Peyer's patch (tissue), 4 donors: ENCODE results near the gene SERPINE2.

ENCODE experiments used
- POLR2A ChIP-seq, 2 donors: fragments of 450-650 bp; IDR thresholded peaks; one replicate each; pipeline ENCODE4 v1.5.1; 2017; ENCODE audit warnings: antibody characterized with exemption in 2 of 2, mild to moderate bottlenecking in 2 of 2, moderate library complexity in 2 of 2
- TF ChIP-seq, protein P1 (sequence below), 6 experiments: fragments of 450-650 bp in 4 of 6; fragments of 200-600 bp in 2 of 6; sonication (generic) in 1 of 6; IDR thresholded peaks; one replicate each; pipeline ENCODE4 v1.5.1; 2017 to 2019; ENCODE audit warnings: antibody characterized with exemption in 6 of 6, mild to moderate bottlenecking in 3 of 6, moderate library complexity in 1 of 6

DNA sequence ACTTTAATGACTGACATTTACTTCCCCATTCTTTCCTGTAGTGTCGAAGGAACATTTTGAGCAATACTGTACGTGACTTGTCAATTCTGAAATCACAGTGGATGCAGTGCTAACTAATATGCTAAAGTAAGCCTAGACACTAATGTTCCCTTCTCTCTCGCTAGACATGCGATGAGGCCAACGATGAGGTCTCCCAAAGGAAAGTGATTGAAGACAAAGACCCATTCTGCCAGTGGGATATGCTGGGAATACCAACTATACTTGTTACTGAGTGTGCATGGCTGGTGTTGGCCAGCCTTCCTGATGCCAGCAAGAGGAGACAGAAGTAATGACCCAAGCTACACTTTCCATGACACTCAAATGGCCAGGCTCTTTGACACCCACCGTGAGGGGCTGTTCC, 2.5 kb upstream of the SERPINE2 start:
- TF ChIP-seq, protein P1, sequence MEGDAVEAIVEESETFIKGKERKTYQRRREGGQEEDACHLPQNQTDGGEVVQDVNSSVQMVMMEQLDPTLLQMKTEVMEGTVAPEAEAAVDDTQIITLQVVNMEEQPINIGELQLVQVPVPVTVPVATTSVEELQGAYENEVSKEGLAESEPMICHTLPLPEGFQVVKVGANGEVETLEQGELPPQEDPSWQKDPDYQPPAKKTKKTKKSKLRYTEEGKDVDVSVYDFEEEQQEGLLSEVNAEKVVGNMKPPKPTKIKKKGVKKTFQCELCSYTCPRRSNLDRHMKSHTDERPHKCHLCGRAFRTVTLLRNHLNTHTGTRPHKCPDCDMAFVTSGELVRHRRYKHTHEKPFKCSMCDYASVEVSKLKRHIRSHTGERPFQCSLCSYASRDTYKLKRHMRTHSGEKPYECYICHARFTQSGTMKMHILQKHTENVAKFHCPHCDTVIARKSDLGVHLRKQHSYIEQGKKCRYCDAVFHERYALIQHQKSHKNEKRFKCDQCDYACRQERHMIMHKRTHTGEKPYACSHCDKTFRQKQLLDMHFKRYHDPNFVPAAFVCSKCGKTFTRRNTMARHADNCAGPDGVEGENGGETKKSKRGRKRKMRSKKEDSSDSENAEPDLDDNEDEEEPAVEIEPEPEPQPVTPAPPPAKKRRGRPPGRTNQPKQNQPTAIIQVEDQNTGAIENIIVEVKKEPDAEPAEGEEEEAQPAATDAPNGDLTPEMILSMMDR (IDR thresholded peaks at IDR 0.05), result no peak
- no peak for TF ChIP-seq POLR2A (IDR thresholded peaks at IDR 0.05)
